GM21360 (cell line): ENCODE data around the gene C2orf92.

Experiments used
- ATAC-seq: cut with Tn5 transposase; IDR thresholded peaks from one replicate; pipeline ENCODE4 v1.9.1; 2021; ENCODE audit warnings: mild to moderate bottlenecking, moderate library complexity; ENCODE audit not compliant: unreplicated experiment

The C2orf92 gene

GRCh38 chr2:97726261-97727064 is 57.0 kb downstream of the C2orf92 start:
- ATAC-seq, result no peak

GRCh38 chr2:97727296-97727695 is 57.8 kb downstream of the C2orf92 start:
- no peak for ATAC-seq

GRCh38 chr2:97728091-97728731 is 58.7 kb downstream of the C2orf92 start:
- no peak for ATAC-seq

GRCh38 chr2:97730245-97730644 is 60.7 kb downstream of the C2orf92 start:
- ATAC-seq, result no peak

GRCh38 chr2:97731274-97732020 is 61.9 kb downstream of the C2orf92 start:
- no peak for ATAC-seq

- ATAC-seq, result no peak
Measured at GRCh38 chr2:97732436-97733340, 63.2 kb downstream of the C2orf92 start.

- ATAC-seq, result no peak
Measured at GRCh38 chr2:97733341-97734035, 64.0 kb downstream of the C2orf92 start.

GRCh38 chr2:97734061-97735051 is 64.8 kb downstream of the C2orf92 start:
- ATAC-seq, result no peak

GRCh38 chr2:97735161-97735561 is 65.6 kb downstream of the C2orf92 start:
- ATAC-seq, result no peak

GRCh38 chr2:97736185-97736584 is 66.7 kb downstream of the C2orf92 start:
- ATAC-seq, result no peak

- ATAC-seq, result no peak
Measured at GRCh38 chr2:97736608-97737330, 67.3 kb downstream of the C2orf92 start.

- ATAC-seq, result no peak
Measured at GRCh38 chr2:97737421-97738178, 68.1 kb downstream of the C2orf92 start.

- no peak for ATAC-seq
Measured at GRCh38 chr2:97738179-97739019, 68.9 kb downstream of the C2orf92 start.

GRCh38 chr2:97739020-97739892 is 69.7 kb downstream of the C2orf92 start:
- ATAC-seq, result no peak

GRCh38 chr2:97739893-97740245 is 70.4 kb downstream of the C2orf92 start:
- ATAC-seq, result no peak
